Measurements from ENCODE around the gene VWC2L.

DNA sequence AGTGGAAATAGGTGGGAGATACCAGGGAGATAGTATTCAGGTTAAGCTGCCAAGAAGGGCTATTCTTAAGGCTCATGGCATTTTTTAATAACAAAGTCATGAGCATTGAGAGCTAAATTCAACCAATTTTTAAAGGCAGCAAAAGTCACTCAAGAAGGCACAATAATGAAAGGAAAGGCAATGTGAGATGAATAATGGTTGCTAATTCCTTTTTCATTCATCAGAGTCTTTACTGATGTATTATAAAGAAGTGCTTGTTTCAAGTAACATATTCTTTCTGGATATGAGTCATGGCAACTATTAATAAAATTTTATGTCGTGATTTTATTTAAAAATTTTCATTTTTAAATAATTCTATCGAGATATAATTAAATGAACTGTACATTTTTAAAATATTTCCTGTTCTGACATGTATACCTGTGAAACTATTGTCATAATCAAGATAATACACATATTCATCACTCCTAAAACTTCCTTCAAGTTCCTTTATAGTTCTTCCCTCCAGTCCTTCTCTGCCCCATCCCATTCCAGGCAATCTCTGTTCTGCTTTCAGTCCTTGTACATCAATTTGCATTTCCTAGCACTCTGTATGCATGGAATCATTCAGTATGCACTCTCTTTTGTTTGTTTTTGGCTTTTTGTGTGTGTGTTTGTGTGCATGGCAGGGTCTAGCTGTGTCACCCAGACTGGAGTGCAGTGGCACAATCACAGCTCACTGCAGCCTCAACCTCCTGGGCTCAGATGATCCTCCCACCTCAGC lies 40.8 kb downstream of the VWC2L start:
- TF ChIP-seq, protein P1, sequence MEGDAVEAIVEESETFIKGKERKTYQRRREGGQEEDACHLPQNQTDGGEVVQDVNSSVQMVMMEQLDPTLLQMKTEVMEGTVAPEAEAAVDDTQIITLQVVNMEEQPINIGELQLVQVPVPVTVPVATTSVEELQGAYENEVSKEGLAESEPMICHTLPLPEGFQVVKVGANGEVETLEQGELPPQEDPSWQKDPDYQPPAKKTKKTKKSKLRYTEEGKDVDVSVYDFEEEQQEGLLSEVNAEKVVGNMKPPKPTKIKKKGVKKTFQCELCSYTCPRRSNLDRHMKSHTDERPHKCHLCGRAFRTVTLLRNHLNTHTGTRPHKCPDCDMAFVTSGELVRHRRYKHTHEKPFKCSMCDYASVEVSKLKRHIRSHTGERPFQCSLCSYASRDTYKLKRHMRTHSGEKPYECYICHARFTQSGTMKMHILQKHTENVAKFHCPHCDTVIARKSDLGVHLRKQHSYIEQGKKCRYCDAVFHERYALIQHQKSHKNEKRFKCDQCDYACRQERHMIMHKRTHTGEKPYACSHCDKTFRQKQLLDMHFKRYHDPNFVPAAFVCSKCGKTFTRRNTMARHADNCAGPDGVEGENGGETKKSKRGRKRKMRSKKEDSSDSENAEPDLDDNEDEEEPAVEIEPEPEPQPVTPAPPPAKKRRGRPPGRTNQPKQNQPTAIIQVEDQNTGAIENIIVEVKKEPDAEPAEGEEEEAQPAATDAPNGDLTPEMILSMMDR (IDR thresholded peaks at IDR 0.05): no peak
- TF ChIP-seq POLR2A (IDR thresholded peaks at IDR 0.05): no peak
